CD8-positive, alpha-beta memory T cell (primary cell): Measurements from ENCODE around the gene BLOC1S5. TPM values are rescaled to one million over a fixed set of nuclear protein-coding genes. Genes with fewer than 3 reads are reported as not detected.

Experiments used
- CTCF ChIA-PET: fragments of 350-600 bp; sonication (Branson Sonifier 250); formaldehyde crosslinking; loops from one replicate; lab custom pipeline; 2021; ENCODE audit warnings: antibody characterized with exemption; lab: Charles Lee
- POLR2A ChIA-PET: fragments of 350-600 bp; sonication (Branson Sonifier 250); formaldehyde crosslinking; loops from one replicate; lab custom pipeline; 2021; ENCODE audit warnings: antibody characterized with exemption; lab: Charles Lee
- DNase-seq, 5 donors: peaks; one replicate each; pipeline versions ENCODE4 v3.0.0 to v3.0.0-alpha.2; 2020 to 2022; ENCODE audit warnings: mixed read lengths in 1 of 5
- H3K27ac ChIP-seq: one replicate; pipeline ENCODE4 v1.7.0; 2013; ENCODE audit warnings: low read depth, mild to moderate bottlenecking, low read length, moderate library complexity
- H3K27me3 ChIP-seq: 2 replicates; pipeline ENCODE4 v1.7.0; 2013; ENCODE audit warnings: low read length, mild to moderate bottlenecking; ENCODE audit not compliant: insufficient read depth, poor library complexity, severe bottlenecking
- H3K36me3 ChIP-seq: 2 replicates; pipeline ENCODE4 v1.7.0; 2013; ENCODE audit warnings: mild to moderate bottlenecking, low read length, moderate library complexity; ENCODE audit not compliant: insufficient read depth
- H3K4me1 ChIP-seq: 2 replicates; pipeline ENCODE4 v1.7.0; 2013; ENCODE audit warnings: mild to moderate bottlenecking, low read length, moderate library complexity; ENCODE audit not compliant: insufficient read depth
- H3K4me3 ChIP-seq: 2 replicates; pipeline ENCODE4 v1.7.0; 2013; ENCODE audit warnings: mild to moderate bottlenecking, low read length
- H3K9me3 ChIP-seq: 2 replicates; pipeline ENCODE4 v1.7.0; 2013; ENCODE audit warnings: mild to moderate bottlenecking, low read length
- H3K27ac Mint-ChIP-seq, 8 donors: one replicate each; pipeline ENCODE4 v1.8.0; 2020 to 2021; ENCODE audit warnings: mixed read lengths in 8 of 8, mild to moderate bottlenecking in 6 of 8, inconsistent platforms in 3 of 8, moderate library complexity in 3 of 8
- H3K27me3 Mint-ChIP-seq, 2 donors: one replicate each; pipeline ENCODE4 v1.8.0; 2020 to 2021; ENCODE audit warnings: mixed read lengths in 2 of 2, mild to moderate bottlenecking in 1 of 2, moderate library complexity in 1 of 2
- H3K36me3 Mint-ChIP-seq, 3 donors: one replicate each; pipeline ENCODE4 v1.8.0; 2020 to 2021; ENCODE audit warnings: mixed read lengths in 3 of 3, inconsistent platforms in 1 of 3, mild to moderate bottlenecking in 1 of 3
- H3K4me1 Mint-ChIP-seq, 3 donors: one replicate each; pipeline ENCODE4 v1.8.0; 2020 to 2021; ENCODE audit warnings: mixed read lengths in 3 of 3, inconsistent platforms in 1 of 3, mild to moderate bottlenecking in 1 of 3
- H3K4me3 Mint-ChIP-seq, 7 donors: one replicate each; pipeline ENCODE4 v1.8.0; 2020 to 2021; ENCODE audit warnings: mixed read lengths in 7 of 7, mild to moderate bottlenecking in 6 of 7, moderate library complexity in 4 of 7, inconsistent platforms in 2 of 7
- H3K9me3 Mint-ChIP-seq, 5 donors: one replicate each; pipeline ENCODE4 v1.8.0; 2020 to 2022; ENCODE audit warnings: mixed read lengths in 5 of 5, mild to moderate bottlenecking in 3 of 5, moderate library complexity in 2 of 5, inconsistent platforms in 1 of 5
- polyA plus RNA-seq: library from polyadenylated mRNA; unstranded; fragments of 300-500 nt; fragmentation: Illumina TruSeq; gene quantifications from one replicate; pipeline ENCODE4 v1.2.3, GENCODE V29; 2021
- total RNA-seq, 2 experiments: library from RNA; stranded (reverse); gene quantifications; one replicate each; pipeline ENCODE4 v1.2.3, GENCODE V29; 2021

Gene BLOC1S5
- total RNA-seq: 10 to 100 TPM; 20.0 to 22.6 TPM
- 27.9 TPM for polyA plus RNA-seq

DNA sequence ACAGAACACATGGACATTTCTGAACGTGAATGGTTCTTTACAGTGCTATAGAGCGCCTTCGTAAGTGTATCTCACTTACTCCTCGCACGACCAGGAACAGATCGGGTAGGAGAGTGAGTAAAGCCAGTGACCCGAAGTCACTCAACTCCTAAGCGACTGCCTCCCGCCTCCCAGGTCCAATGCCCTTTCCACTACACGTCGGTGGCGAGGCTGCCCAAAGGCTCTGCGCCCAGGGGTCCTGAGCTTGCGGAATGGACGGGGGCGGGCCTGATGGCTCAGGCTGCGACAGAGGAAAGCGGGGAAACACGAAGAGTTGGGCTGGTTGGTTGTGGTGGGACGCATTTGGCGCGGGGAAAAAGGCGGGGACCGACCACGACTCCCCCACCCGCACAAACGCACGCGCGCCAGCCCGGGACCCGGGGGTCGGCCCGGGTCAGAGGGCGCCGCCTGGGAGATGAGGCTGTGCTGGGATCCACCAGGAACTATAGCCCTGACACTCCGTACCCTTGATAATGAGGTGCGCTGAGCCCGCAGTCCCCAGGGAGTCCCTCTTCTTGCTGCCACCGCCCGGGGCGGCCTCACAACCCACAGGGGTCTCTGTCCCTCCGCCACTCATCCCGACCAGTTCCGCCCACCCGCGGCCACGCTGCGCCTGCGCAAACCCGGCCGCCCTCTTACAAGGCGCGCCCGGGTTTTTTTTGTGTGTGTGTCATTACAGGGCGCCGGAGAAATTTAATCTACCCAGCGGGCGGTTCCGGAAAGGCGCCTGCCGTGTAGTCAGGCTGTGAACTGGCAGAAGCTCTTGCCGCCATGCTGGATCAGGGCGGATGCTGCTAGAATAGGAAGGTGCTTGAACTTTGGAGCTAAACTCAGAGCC lies at the start of gene BLOC1S5:
Gene BLOC1S5 (minus strand): TSS at position 629 of the 877 bp plus-strand sequence. CDS start 13 bp downstream, at position 616.
- no peaks in the 10 kb centered on the region for H3K27me3 ChIP-seq
- Mint-ChIP-seq H3K27ac (peak within 1 kb of the TSS; percentile 87 to 98 (median 97)), H3K4me3 (peak within 1 kb of the TSS; percentile 93 to 95 (median 95)), H3K4me1 (peaks cover 25 to 39% (median 35%) of the 10 kb centered on the region in 3 donors), H3K9me3 (no peaks in the 10 kb centered on the region), H3K27me3 (no peaks in the 10 kb centered on the region), H3K36me3 (peaks cover 0 to 30% (median 7%) of the 10 kb centered on the region in 3 donors)
- H3K9me3 ChIP-seq: no peaks in the 10 kb centered on the region
- H3K4me3 ChIP-seq: peak within 1 kb of the TSS; percentile 83
- H3K36me3 ChIP-seq: no peaks in the 10 kb centered on the region
- ChIA-PET CTCF (no interaction called here), POLR2A (interaction anchor here (2.2 kb wide), 1 partner anchor 38 kb away, joined by 29 read pairs; the partner anchor contains the start of gene EEF1E1)
- H3K4me1 ChIP-seq: peaks cover 19% of the 10 kb centered on the region
- peak; percentile 94 to 98 (median 96) for DNase-seq
- peak within 1 kb of the TSS; percentile 91 for H3K27ac ChIP-seq

GRCh38 chr6:8113131-8113654 lies 49.0 kb upstream of the BLOC1S5 start:
- H3K4me3 Mint-ChIP-seq: no peak overlapping the region
- peaks cover 0 to 4% (median 0%) of the 10 kb centered on the region in 5 donors for H3K9me3 Mint-ChIP-seq
- peaks cover 0 to 1% (median 0%) of the 10 kb centered on the region in 3 donors for H3K36me3 Mint-ChIP-seq
- H3K27me3 ChIP-seq: no peaks in the 10 kb centered on the region
- H3K27ac ChIP-seq: no peak overlapping the region
- ChIA-PET POLR2A (no interaction called here), CTCF (no interaction called here)
- H3K9me3 ChIP-seq: no peaks in the 10 kb centered on the region
- no peak overlapping the region for H3K27ac Mint-ChIP-seq
- no peak overlapping the region for H3K4me3 ChIP-seq
- H3K36me3 ChIP-seq: no peaks in the 10 kb centered on the region
- no peak for DNase-seq
- peaks cover 29 to 49% of the 10 kb centered on the region in 2 donors for H3K27me3 Mint-ChIP-seq
- H3K4me1 ChIP-seq: no peaks in the 10 kb centered on the region
- no peaks in the 10 kb centered on the region for H3K4me1 Mint-ChIP-seq

DNA sequence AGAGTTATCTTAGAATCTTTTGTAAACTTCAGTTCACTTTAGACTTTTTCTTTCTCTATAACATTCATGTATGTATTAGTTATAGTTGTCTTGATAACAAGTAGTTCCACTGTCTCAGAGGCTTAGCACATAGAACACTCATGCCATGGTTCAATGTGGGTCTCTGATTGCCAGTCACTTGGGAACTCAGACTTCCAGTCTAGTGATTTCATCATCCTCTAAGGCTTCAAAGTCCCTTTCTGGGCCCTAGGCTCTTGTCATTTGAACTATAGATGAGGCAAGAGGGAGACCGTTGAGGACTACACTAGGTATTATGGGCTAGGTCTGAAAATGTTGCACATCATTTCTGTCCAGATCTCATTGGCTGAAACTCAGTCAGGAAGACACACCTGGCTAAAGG lies 46.5 kb upstream of the BLOC1S5 start:
- Histone ChIP-seq H3K27ac (no peak overlapping the region), H3K9me3 (no peaks in the 10 kb centered on the region), H3K27me3 (no peaks in the 10 kb centered on the region), H3K4me1 (no peaks in the 10 kb centered on the region), H3K36me3 (no peaks in the 10 kb centered on the region), H3K4me3 (no peak overlapping the region)
- H3K27me3 Mint-ChIP-seq: peaks cover 43 to 66% of the 10 kb centered on the region in 2 donors
- no peak overlapping the region for H3K27ac Mint-ChIP-seq
- no peaks in the 10 kb centered on the region for H3K4me1 Mint-ChIP-seq
- no peak overlapping the region for H3K4me3 Mint-ChIP-seq
- DNase-seq: no peak
- ChIA-PET CTCF (no interaction called here), POLR2A (no interaction called here)
- peaks cover 0 to 2% (median 0%) of the 10 kb centered on the region in 3 donors for H3K36me3 Mint-ChIP-seq
- peaks cover 0 to 4% (median 0%) of the 10 kb centered on the region in 5 donors for H3K9me3 Mint-ChIP-seq

DNA sequence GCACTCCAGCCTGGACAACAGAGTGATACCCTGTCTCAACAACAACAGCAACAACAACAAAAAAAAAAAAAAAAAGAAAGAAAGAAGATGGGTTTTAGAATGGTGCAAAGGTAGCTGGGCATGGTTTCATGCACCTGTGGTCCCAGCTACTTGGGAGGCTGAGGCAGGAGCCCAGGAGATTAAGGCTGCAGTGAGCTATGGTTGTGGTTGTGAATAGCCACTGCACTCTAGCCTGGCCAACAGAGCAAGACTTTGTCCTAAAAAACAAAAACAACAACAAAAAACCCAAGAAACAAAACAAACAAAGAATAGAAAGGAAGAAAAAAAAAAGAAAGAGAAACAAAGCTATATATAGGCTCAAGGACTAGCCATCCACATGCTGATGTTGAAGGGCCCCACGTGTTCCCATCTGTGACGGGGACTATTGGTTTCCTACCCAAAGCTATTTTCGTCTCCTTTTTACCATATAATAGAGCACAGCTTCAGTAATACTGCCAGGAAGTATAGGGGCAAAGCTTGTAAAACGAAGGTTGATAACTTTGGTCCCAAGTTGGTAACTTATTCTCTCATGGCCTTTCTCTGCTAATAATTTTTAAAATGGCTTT lies 46.0 kb upstream of the BLOC1S5 start:
- Histone ChIP-seq H3K27me3 (no peaks in the 10 kb centered on the region), H3K36me3 (no peaks in the 10 kb centered on the region), H3K4me3 (no peak overlapping the region), H3K9me3 (no peaks in the 10 kb centered on the region), H3K4me1 (no peaks in the 10 kb centered on the region), H3K27ac (no peak overlapping the region)
- ChIA-PET POLR2A (interaction anchor here (0.5 kb wide), 1 partner anchor 25 kb away, joined by 7 read pairs; no protein-coding TSS in a partner anchor), CTCF (no interaction called here)
- Mint-ChIP-seq H3K27me3 (peaks cover 39 to 62% of the 10 kb centered on the region in 2 donors), H3K4me1 (no peaks in the 10 kb centered on the region), H3K4me3 (no peak overlapping the region), H3K27ac (no peak overlapping the region), H3K36me3 (peaks cover 0 to 2% (median 0%) of the 10 kb centered on the region in 3 donors), H3K9me3 (no peaks in the 10 kb centered on the region)
- no peak for DNase-seq

DNA sequence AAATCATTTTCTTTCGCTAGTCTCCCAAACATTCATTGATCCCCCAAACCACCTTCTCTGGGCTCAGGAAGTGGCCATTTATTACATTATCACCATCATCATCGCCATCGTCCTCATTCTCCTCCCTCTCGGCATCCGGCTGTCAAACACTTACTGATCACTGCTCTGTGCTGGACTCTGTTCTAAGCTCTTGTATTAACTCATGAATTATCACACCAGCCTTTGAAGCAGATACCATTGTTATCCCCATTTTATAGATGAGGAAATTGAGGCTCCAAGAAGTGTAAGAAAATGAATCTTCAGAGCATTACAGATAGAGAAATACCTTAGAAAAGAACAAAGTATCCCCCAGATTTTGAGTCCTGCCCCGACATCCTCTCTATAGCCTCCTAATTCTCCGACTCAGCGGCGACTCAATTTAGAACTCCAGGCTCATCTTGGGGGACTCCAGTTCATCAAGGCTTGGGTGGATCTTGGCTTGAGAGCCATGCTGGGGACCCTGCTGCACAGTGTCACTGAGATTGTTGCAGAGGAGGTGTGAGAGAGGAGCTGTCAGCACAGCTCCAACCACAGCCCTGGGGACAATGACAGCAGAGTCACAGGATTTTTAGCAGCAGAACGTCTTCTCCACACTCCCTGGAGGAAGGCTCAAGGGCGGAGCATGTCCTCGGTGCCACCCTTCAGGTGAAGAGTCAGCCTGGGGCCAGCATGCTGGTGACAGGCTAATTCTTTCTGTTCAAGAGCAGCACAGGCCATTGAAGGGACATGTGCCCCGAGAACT lies 44.8 kb upstream of the BLOC1S5 start:
- Histone ChIP-seq H3K4me1 (no peaks in the 10 kb centered on the region), H3K9me3 (no peaks in the 10 kb centered on the region), H3K27me3 (no peaks in the 10 kb centered on the region), H3K36me3 (no peaks in the 10 kb centered on the region), H3K4me3 (no peak overlapping the region), H3K27ac (no peak overlapping the region)
- no peak for DNase-seq
- Mint-ChIP-seq H3K27ac (no peak overlapping the region), H3K4me1 (no peaks in the 10 kb centered on the region), H3K9me3 (no peaks in the 10 kb centered on the region), H3K27me3 (peaks cover 39 to 56% of the 10 kb centered on the region in 2 donors), H3K36me3 (peaks cover 0 to 1% (median 0%) of the 10 kb centered on the region in 3 donors), H3K4me3 (no peak overlapping the region)
- POLR2A ChIA-PET: no interaction called here
- CTCF ChIA-PET: no interaction called here

DNA sequence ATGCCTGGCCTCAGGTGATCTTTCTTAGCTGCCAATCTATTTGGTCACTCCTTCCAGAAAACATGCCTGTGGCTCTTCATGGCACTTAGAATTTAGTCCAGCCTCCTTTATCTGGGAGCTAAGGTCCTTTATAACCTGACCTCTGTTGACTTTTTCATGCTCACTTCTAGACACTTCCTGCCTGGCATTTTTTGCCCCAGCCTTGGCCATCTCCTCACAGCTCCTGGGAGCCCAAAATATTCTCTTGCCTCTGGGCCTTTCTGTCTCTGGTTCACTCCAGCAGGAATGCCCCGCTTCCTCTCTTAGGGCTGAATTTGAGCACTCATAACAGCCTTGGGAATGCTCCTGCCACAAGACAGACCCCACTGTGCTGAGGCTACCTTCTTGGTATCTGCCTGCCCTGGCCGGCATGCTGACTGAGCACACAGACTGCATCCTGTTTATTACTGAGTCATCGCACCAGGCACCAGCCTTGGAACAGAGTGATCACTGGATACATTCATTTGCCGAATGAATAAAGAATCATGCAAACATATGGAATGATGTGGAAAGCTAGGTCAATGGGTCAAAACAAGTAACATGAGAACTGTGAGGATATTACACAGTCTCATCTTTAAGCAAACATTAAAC lies 44.0 kb upstream of the BLOC1S5 start:
- Mint-ChIP-seq H3K9me3 (no peaks in the 10 kb centered on the region), H3K27me3 (peaks cover 39 to 57% of the 10 kb centered on the region in 2 donors), H3K4me3 (no peak overlapping the region), H3K36me3 (peaks cover 0 to 1% (median 0%) of the 10 kb centered on the region in 3 donors), H3K4me1 (no peaks in the 10 kb centered on the region), H3K27ac (no peak overlapping the region)
- Histone ChIP-seq H3K36me3 (no peaks in the 10 kb centered on the region), H3K27me3 (no peaks in the 10 kb centered on the region), H3K4me3 (no peak overlapping the region), H3K27ac (no peak overlapping the region), H3K9me3 (no peaks in the 10 kb centered on the region), H3K4me1 (no peaks in the 10 kb centered on the region)
- no peak for DNase-seq
- ChIA-PET POLR2A (no interaction called here), CTCF (no interaction called here)

DNA sequence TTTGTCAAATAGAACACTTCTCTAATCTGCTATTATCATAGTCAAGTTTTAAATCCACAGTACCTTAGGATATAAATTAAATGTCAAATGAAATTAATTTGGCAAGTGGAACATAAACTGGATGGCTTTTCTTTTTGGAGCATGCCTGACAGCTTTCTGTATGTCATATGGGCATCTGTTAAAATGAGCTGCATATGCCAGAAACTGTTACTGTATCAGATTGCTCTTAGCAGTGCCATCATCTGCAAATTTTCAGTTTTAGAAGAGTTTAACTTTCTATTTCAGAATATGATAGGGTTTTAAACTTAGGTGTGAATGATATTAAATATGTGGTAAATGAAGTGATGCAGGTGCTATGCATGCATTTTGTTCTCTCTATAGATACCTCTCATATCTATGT lies 41.6 kb upstream of the BLOC1S5 start:
- no peak overlapping the region for H3K4me3 ChIP-seq
- Mint-ChIP-seq H3K36me3 (peaks cover 0 to 2% (median 1%) of the 10 kb centered on the region in 3 donors), H3K4me3 (no peak overlapping the region), H3K9me3 (no peaks in the 10 kb centered on the region), H3K27ac (no peak overlapping the region), H3K4me1 (peaks cover 13 to 17% (median 15%) of the 10 kb centered on the region in 3 donors), H3K27me3 (peaks cover 38 to 49% of the 10 kb centered on the region in 2 donors)
- ChIA-PET POLR2A (no interaction called here), CTCF (no interaction called here)
- no peak overlapping the region for H3K27ac ChIP-seq
- DNase-seq: no peak
- H3K36me3 ChIP-seq: no peaks in the 10 kb centered on the region
- H3K4me1 ChIP-seq: peaks cover 9% of the 10 kb centered on the region
- no peaks in the 10 kb centered on the region for H3K9me3 ChIP-seq
- no peaks in the 10 kb centered on the region for H3K27me3 ChIP-seq
